ENCODE data around the gene TJP2.
"Not testable (repeated sequence)": the region's sequence is repeated elsewhere in the genome, so short reads cannot be mapped to it uniquely, and the experiment has no call there.

Gene TJP2

DNA sequence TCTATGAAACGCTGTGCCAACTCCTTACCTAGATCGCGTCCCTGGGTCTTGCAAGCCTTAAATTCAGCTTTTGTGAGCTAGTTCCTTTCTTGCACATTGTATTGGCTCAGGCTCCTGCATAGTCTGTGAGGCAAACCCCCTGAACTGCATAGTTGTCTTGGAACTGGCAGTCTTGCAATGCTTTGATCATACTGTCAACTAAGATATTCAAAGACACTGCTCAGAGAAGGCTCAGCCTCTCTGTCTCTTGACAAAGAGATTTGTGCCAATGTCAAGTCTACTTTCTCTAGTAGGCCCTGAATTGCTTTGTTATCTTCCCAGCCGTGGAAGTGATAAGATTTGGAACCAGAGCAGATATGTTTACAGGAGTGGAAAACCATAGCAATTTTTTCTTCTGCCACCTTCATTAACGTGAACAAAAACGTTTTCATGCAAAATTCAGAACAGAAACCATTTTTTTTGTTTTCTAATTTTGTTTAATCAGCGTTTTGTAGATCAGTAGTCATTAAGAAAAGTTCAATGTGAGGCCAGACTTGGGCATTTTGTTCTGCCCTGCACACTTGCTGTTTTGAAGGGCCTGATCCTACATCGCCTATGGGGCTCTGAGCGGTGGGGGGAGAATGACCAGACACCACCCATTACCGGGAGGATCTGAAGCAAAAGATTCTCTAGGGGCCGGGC lies 123.4 kb downstream of the TJP2 start:
- no peak for DNase-seq

DNA sequence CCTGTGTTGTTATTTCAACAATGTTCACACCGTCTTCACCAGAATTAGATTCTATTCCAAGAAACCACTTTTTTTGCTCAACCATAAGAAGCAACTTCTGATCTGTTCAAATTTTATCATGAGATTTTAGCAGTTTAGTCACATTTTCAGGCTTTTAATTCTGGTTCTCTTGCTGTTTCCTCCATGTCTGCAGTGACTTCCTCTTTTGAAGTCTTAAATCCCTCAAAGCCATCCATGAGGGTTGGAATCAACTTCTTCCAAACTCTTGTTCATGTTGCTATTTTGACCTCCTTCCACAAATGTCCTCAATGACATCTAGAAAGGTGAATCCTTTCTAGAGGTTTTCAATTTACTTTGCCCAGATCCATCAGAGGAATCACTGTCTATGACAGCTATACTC lies 125.2 kb downstream of the TJP2 start:
- DNase-seq = no peak

DNA sequence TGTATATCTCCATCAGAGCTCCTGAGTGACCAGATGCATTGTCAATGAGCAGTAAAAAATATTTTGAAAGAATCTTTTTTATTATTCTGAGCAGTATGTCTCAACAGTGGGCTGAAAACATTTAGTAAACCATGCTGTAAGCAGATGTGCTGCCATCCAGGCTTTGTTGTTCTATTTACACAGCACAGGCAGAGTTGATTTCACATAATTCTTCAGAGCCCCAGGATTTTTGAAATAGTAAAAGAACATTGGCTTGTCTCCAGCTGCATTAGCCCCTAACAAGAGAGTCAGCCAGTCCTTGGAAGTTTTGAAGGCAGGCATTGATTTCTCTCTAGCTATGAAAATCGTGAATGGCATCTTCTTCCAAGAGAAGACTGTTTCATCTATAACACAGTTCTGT lies 125.7 kb downstream of the TJP2 start:
- DNase-seq = no peak

DNA sequence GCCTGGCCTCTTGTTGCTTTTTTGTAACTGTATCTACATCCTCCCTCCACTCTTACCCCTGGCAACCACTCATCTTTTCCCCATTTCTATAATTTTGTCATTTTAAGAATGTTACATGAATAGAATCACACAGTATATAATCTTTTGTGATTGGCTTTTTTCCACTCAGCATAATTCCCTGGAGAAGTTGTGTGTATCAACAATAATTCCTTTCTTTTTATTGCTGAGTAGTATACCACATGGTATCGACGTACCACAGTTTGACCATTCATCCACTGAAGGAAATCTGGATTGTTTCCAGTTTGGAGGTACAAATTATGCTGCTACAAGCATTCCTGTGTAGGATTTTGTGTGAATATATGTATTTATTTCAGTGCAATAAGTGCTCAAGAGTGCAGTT lies 129.3 kb downstream of the TJP2 start:
- no peak for DNase-seq

DNA sequence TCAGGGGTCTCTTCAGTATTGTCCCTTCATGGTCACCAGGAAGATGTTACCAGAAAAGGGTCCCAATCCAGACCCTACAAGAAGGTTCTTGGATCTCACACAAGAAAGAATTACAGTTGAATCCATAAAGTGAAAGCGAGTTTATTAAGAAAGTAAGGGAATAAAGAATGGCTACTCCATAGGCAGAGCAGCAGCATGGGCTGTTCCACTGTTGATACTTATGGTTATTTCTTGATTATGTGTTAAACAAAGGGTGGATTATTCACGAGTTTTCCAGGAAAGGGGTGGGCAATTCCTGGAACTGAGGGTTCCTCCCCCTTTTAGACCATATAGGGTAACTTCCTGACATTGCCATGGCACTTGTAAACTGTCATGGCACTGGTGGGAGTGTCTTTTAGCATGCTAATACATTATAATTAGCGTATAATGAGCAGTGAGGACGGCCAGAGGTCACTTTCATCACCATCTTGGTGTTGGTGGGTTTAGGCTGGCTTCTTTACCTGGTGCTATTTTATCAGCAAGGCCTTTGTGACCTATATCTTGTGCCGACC lies 132.9 kb downstream of the TJP2 start:
- DNase-seq = not testable (repeated sequence)

DNA sequence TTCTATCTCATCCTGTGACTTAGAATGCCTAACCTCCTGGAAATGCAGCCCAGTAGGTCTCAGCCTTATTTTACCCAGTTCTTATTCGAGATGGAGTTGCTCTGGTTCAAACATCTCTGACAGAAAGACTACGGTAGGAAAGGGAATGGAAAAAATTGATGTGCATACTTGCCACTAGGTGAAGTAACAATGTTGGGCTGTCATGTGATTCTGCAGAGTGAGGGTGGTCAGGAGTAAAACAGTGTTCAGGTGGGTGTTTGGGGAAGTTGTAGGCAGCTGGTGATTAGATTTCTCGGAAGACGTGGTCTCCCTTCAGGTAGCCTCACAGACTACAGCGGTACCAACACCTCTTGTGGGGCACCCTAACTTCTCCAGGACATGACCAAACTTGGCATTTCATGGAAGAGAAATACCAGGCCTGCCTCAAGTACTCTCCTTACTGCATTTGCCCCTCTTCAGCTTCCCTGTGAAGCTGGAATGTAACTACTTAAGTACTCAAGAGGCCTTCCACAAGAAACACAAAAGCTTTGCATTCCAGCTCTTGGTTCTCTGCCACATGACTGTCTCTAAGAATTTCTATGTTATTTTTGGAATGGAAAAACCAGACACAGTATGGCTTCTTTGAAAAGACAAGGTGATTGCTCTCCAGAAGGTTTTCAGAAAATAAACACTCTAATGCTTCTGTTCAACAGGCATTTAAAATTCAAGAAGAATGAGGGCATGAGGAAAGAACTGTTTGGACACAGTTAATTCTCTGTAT lies 133.5 kb downstream of the TJP2 start:
- DNase-seq = no peak

DNA sequence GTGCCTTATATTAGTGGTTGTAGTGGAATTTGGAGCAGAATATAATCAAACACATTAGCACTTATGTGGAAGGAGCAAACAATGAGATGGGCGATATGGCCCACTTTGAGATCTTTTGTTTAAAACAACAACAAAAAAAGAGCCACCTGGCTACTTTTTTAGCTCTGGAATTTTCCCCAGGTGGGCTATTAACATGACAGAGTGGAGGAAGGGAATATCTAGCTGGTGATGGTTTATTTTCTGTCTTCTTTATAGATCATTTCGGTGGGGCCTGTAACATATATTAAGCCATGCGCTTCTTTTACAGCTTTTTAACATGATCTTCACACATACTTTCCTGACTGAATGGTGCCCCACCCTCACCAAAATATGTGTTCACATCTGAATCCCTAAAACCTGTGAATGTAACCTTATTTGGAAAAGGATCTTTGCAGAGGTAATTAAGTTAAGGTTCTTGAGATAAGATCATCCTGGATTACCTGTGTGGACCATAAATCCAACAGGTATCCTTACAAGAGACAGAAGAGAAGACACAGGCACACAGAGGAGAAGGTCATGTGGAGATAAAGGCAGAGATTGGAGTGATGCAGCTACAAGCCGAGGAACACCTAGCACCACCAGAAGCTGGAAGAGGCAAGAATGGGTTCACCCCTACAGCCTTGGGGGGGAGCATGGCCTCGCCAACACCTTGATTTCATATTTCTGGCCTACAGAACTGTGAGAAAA lies 134.3 kb downstream of the TJP2 start:
- no peak for DNase-seq

DNA sequence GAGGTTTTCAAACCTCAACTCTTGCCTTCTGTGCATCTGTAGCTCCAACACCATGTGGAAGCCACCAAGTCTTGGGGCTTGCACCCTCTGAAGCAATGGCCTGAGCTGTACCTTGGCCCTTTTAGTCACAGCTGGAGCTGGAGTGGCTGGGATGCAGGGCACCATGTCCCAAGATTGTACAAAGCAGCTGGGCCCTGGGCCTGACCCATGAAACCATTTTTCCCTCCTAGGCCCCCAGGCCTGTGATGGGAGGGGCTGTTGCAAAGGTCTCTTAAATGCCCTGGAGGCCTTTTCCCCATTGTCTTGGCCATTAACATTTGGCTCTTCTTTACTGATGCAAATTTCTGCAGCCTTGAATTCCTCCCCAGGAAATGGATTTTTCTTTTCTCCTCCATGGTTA lies 139.1 kb downstream of the TJP2 start:
- no peak for DNase-seq

DNA sequence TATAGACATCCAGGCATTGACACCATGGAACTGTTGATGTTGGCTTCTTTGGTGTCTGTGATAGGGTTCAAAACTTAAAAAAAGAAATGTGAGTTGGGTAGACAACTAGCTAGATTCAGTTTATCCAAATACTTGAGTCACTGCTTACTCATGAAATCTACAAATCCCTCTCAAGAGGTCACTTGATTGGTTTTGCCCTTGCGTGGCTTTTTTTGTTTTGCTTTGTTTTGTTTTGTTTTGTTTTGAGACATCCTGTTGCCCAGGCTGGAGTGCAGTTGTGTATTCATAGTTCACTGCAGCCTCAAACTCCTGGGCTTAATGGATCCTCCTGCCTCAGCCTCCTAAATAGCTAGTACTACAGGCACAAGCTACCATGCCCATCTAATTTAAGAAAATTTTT lies 140.5 kb downstream of the TJP2 start:
- no peak for DNase-seq

DNA sequence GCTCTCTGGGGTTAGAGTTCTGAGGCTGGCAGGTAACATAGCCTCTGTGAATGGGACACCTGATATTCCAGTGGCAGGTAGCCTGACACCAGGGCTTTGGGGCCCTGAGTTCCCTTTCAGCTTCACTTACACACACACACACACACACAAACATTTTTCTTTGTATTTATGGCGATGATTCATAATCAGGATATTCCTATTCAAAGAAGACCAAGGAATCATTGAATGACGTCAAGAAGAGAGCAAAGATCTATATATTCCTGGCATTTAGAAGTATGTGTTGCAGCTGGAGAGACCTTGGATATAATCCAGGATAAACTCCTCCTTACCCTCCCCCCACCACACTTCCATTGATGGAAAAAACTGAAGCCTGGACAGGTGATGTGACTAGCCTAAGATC lies 143.0 kb downstream of the TJP2 start:
- no peak for DNase-seq

DNA sequence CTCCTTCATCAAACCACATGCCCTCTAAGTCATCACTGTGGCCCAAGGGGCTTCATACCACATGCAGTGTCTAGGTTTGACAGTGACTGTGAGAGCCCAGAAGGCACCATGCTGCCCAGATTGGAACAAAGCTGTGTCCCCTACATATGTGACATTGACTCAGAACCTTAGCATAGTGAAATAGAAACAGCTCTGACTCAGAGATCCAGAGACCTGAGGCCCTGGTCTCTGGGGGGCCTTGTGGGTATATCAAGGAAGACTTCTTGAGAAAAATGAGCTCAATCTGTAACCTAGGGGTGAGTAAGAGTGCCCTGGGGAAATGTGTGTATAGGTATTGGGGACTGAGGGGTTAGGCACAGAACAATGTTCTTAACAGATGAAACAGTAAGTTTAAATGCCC lies 143.8 kb downstream of the TJP2 start:
- DNase-seq = no peak

DNA sequence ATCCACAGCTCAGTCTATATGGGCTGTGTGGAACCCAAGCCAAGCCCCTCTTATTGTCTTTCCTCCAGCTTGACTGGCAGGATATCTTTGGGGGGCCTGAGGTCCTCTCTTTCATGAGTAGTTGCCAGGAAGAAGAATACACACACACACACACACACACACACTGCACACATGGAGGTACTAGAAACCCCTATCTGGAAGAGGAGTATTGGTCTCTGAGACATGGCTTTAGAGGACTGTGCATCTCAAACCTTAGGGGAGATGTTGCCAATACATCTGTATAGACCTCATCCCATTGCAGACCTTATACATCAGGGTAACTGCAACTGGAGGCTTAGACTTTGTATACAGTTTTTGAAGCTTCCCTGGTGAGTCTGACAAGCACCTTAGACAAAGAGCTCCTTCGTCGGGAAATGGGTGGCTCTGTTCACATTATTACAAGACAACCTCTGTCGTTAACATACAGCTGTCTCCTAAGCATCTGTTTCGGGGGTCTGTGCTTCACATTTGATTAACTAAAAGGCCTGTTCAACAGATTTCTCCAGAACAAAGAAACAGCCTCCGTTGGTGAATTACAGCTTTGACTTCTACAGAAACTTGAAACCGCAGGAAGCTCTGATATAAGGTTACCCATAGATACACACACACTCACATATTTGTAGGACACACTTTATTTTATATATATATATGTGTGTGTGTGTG lies 145.4 kb downstream of the TJP2 start:
- no peak for DNase-seq

DNA sequence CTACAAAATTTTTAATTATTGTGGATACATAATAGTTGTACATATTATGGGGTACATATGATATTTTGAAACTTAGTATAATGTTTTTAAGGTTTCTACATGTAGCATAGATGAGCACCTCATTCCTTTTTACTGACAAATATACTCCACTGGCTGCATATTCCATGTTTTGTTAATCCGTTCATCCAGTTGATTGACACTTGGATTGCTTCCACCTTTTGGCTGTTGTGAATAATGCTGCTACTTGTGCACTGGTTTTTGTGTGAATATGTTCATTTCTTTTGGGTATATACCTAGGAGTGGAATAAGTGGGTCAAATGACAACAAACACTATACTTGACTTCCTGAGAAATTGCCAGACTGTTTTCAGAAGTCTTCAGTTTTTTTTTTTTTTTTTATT lies 148.2 kb downstream of the TJP2 start:
- no peak for DNase-seq

DNA sequence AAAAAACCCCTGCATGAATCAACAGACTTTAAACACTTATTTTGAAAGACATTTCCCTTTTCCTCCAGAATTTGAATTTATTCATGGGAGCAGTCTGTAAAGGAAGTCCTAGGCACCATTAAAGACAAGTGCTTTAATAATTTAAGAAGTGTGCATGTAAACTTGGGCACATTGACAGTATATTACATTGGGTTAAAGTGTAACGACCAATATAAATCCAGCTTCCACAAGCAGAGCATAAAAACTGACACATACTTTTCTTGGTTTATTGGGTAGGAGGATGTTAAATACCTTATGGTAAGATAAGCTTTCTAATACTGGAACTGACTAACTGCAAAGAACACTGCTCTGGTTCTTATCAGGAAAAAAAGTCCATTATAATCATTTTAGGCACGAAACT lies 149.8 kb downstream of the TJP2 start:
- no peak for DNase-seq

All from effector CD8-positive, alpha-beta T cell (primary cell).